Testis (tissue), 3 donors: ENCODE measurements around the gene ATP12A. TPM values are rescaled to one million over a fixed set of nuclear protein-coding genes. Genes with fewer than 3 reads are reported as not detected.
A peak's percentile ranks its signal among the peaks of the same experiment; 100 is the strongest.

Source experiments
- DNase-seq: peaks from one replicate; pipeline ENCODE4 v3.0.0-alpha.2; 2019
- H3K27ac ChIP-seq, 2 donors: fragments of 200-600 bp; sonication (generic); one replicate each; pipeline ENCODE4 v1.5.1; 2019
- H3K27me3 ChIP-seq: fragments of 200-600 bp; sonication (generic); one replicate; pipeline ENCODE4 v1.5.1; 2019
- H3K36me3 ChIP-seq: fragments of 200-600 bp; sonication (generic); one replicate; pipeline ENCODE4 v1.5.1; 2017; ENCODE audit warnings: low read depth; ENCODE audit errors: missing control alignments
- H3K4me1 ChIP-seq: fragments of 200-600 bp; sonication (generic); one replicate; pipeline ENCODE4 v1.5.1; 2019
- H3K4me3 ChIP-seq, 2 donors: fragments of 200-600 bp; sonication (generic); one replicate each; pipeline ENCODE4 v1.5.1; 2017 to 2019
- H3K9me3 ChIP-seq: fragments of 200-600 bp; sonication (generic); one replicate; pipeline ENCODE4 v1.5.1; 2017
- CTCF ChIP-seq, 3 experiments: fragments of 450-650 bp in 2 of 3; fragments of 200-600 bp in 1 of 3; sonication (generic) in 1 of 3; IDR thresholded peaks; one replicate each; pipeline ENCODE4 v1.5.1; 2016 to 2019; ENCODE audit warnings: antibody characterized with exemption in 3 of 3, mild to moderate bottlenecking in 2 of 3, moderate library complexity in 1 of 3
- POLR2A ChIP-seq: fragments of 450-650 bp; IDR thresholded peaks from one replicate; pipeline ENCODE4 v1.6.1; 2017; ENCODE audit warnings: antibody characterized with exemption, mild to moderate bottlenecking, moderate library complexity
- WGBS, 2 donors: methylation state at CpG; one replicate each; pipeline ENCODE4 v1.1.5; 2018; 5-methylcytosine and 5-hydroxymethylcytosine counted together
- intact Hi-C: fragments of 100-400 bp; cut with DNase I; formaldehyde crosslinking; loops from one replicate; pipeline ENCODE4 v1.15.1; 2023; ENCODE audit warnings: low total_unique reads
- polyA plus RNA-seq: library from polyadenylated mRNA; stranded (reverse); fragments of 350-450 nt; fragmentation: Illumina TruSeq; extraction: RNeasy Lipid Tissue Mini Kit (QIAGEN cat#74804); gene quantifications from one replicate; pipeline ENCODE4 v1.2.3, GENCODE V29; 2014; ENCODE audit warnings: low read depth, low replicate concordance; ENCODE audit not compliant: insufficient read depth
- total RNA-seq, 2 donors: library from RNA; depleted of rRNA; stranded (reverse); fragments of >200 nt; gene quantifications; one replicate each; pipeline ENCODE4 v1.2.3, GENCODE V29; 2016

ATP12A gene
- total and polyA plus RNA-seq, 3 donors from 2014 or later = 0.94 to 1.6 (median 1.2) TPM

DNA sequence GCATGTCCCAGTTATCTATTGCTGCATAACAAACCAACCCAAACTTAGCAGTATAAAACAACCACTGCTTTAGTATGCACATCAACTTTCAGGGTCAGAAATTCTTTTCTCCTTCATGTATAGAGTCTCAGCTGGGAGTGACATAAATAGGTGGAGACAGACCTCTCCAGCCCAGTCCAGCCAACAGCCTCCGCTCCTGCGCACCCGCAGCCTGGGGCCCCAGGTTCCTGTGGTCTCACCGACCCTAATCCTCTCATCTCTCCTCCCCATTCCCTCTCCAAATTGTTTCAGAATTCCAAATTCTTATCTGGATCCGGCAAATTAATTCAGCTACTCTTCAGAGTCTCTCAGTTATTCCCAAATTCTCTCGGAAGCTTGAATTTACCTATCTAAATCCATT lies 522 bp upstream of the ATP12A start:
- H3K4me3 ChIP-seq = no peak overlapping the region
- intact Hi-C loops = no loop called here
- 27 to 29% methylated on average over 6 of the region's 6 CpGs for WGBS, 2 donors

GRCh38 chr13:24680921-24681604 lies 855 bp downstream of the ATP12A start:
- Histone ChIP-seq H3K9me3 (no peaks in the 10 kb centered on the region), H3K27ac (no peak overlapping the region), H3K27me3 (no peaks in the 10 kb centered on the region), H3K4me1 (peaks cover 11% of the 10 kb centered on the region), H3K4me3 (peak overlapping the region; percentile 19 to 47), H3K36me3 (no peaks in the 10 kb centered on the region)
- TF ChIP-seq CTCF (IDR thresholded peaks at IDR 0.05) (no peak), POLR2A (no peak)
- DNase-seq = no peak
- intact Hi-C loops = no loop called here
- 14 to 28% methylated on average over 10 to 29 of the region's 29 CpGs for WGBS, 2 donors

More for the DNA sequence above, 522 bp upstream of the ATP12A start:
- no peak for DNase-seq
- TF ChIP-seq POLR2A (no peak), CTCF (IDR thresholded peaks at IDR 0.05) (no peak)
- Histone ChIP-seq H3K9me3 (no peaks in the 10 kb centered on the region), H3K27me3 (no peaks in the 10 kb centered on the region), H3K27ac (no peak overlapping the region), H3K36me3 (no peaks in the 10 kb centered on the region), H3K4me1 (peaks cover 11% of the 10 kb centered on the region)

DNA sequence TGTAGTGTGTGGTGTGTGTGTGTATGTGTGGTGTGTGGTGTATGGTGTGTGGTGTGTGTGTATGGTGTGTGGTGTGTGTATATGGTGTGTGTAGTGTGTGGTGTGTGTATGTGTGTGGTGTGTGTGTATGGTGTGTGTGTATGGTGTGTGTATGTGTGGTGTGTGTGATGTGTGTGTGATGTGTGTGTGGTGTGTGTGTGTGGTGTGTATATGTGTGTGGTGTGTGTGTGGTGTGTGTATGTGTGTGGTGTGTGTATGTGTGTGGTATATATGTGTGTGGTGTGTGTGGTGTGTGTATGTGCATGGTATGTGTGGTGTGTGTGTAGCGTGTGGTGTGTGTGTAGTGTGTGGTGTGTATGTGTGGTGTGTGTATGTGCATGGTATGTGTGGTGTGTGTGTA lies 1.7 kb downstream of the ATP12A start:
- 90 to 100% methylated on average over 1 of the region's 1 CpG for WGBS, 2 donors
- H3K27me3 ChIP-seq = no peaks in the 10 kb centered on the region
- H3K36me3 ChIP-seq = no peaks in the 10 kb centered on the region
- H3K27ac ChIP-seq = no peak overlapping the region
- intact Hi-C loops = no loop called here
- no peak overlapping the region for H3K4me3 ChIP-seq
- no peak for DNase-seq
- H3K4me1 ChIP-seq = peaks cover 11% of the 10 kb centered on the region
- no peaks in the 10 kb centered on the region for H3K9me3 ChIP-seq
- TF ChIP-seq POLR2A (no peak), CTCF (IDR thresholded peaks at IDR 0.05) (no peak)

DNA sequence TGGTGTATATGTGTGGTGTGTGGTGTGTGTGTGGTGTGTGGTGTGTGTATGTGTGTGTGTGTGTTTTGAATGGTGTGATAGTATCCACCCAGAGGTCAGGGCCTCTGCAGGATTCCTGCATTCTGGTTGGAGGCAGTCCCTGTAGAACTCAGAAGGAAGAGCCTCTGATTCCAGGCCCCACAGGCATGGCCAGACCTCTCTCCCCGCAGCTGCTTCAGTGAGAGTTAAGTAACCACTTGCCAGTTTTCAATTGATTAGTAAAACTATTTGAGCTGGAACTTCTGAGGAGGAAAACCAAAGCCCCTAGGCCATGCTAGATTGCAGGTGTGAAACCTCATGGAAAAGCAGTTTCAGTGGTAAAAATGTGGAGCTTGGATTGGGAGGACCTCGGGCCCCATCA lies 2.1 kb downstream of the ATP12A start:
- 20 to 29% methylated on average over 2 of the region's 2 CpGs for WGBS, 2 donors
- intact Hi-C loops = no loop called here

More for the DNA sequence above, 2.1 kb downstream of the ATP12A start:
- Histone ChIP-seq H3K9me3 (no peaks in the 10 kb centered on the region), H3K27me3 (no peaks in the 10 kb centered on the region), H3K4me3 (no peak overlapping the region), H3K27ac (no peak overlapping the region), H3K36me3 (no peaks in the 10 kb centered on the region), H3K4me1 (peaks cover 11% of the 10 kb centered on the region)
- no peak for TF ChIP-seq CTCF (IDR thresholded peaks at IDR 0.05)
- no peak for TF ChIP-seq POLR2A
- no peak for DNase-seq
